ENCODE data around the gene CCNYL1.
"Not testable (repeated sequence)": the region's sequence is repeated elsewhere in the genome, so short reads cannot be mapped to it uniquely, and the experiment has no call there.

CCNYL1 gene

GRCh38 chr2:207735513-207735859, 24.0 kb downstream of the CCNYL1 start:
- not testable (repeated sequence) for DNase-seq

GRCh38 chr2:207743514-207743913, 32.1 kb downstream of the CCNYL1 start:
- no peak for DNase-seq

GRCh38 chr2:207744050-207744449, 32.6 kb downstream of the CCNYL1 start:
- DNase-seq: no peak

- no peak for DNase-seq
These were observed 33.0 kb downstream of the CCNYL1 start for GRCh38 chr2:207744451-207744850.

- DNase-seq: peak; percentile 74 to 80 (median 78)
These were observed 34.7 kb downstream of the CCNYL1 start for GRCh38 chr2:207746131-207746530.

GRCh38 chr2:207747653-207748560, 36.5 kb downstream of the CCNYL1 start:
- DNase-seq: no peak

- DNase-seq: no peak
These were observed 37.6 kb downstream of the CCNYL1 start for GRCh38 chr2:207748993-207749392.

- DNase-seq: no peak
These were observed 38.4 kb downstream of the CCNYL1 start for GRCh38 chr2:207749873-207750272.

GRCh38 chr2:207750345-207750744, 38.9 kb downstream of the CCNYL1 start:
- no peak for DNase-seq

- no peak for DNase-seq
These were observed 39.4 kb downstream of the CCNYL1 start for GRCh38 chr2:207750876-207751275.

- DNase-seq: not testable (repeated sequence)
These were observed 42.2 kb downstream of the CCNYL1 start for GRCh38 chr2:207753688-207754087.

- no peak for DNase-seq
These were observed 43.3 kb downstream of the CCNYL1 start for GRCh38 chr2:207754498-207755383.

GRCh38 chr2:207758025-207758424, 46.6 kb downstream of the CCNYL1 start:
- no peak for DNase-seq

- no peak for DNase-seq
These were observed 48.5 kb downstream of the CCNYL1 start for GRCh38 chr2:207759890-207760289.

- DNase-seq: no peak
These were observed 49.0 kb downstream of the CCNYL1 start for GRCh38 chr2:207760453-207760852.

GRCh38 chr2:207761426-207761825, 50.0 kb downstream of the CCNYL1 start:
- not testable (repeated sequence) for DNase-seq

- DNase-seq: no peak
These were observed 50.7 kb downstream of the CCNYL1 start for GRCh38 chr2:207762146-207762545.

- no peak for DNase-seq
These were observed 52.0 kb downstream of the CCNYL1 start for GRCh38 chr2:207763303-207763917.

GRCh38 chr2:207764096-207764630, 52.7 kb downstream of the CCNYL1 start:
- DNase-seq: no peak

- no peak for DNase-seq
These were observed 54.1 kb downstream of the CCNYL1 start for GRCh38 chr2:207765547-207765946.

- DNase-seq: peak in 1 of 3 donors; percentile 26
These were observed 54.7 kb downstream of the CCNYL1 start for GRCh38 chr2:207766041-207766551.

- DNase-seq: peak in 2 of 3 donors; percentile 30 to 53
These were observed 55.4 kb downstream of the CCNYL1 start for GRCh38 chr2:207766697-207767460.

All from suppressor macrophage treated with lipopolysaccharide for 1 hour (primary cell).